ENCODE data around the gene PTPRJ. TPM values are rescaled to one million over a fixed set of nuclear protein-coding genes. Genes with fewer than 3 reads are reported as not detected.

PTPRJ gene
- total and polyA plus RNA-seq, 9 of the 15 experiments (the other 6 are each of a cell fraction or from before 2014, with no cell fraction given) = 0.56 to 10.7 (median 4.8) TPM

- TF ChIP-seq MGA (IDR thresholded peaks at IDR 0.05) = no peak
- peak; percentile 69 for TF ChIP-seq BCOR (IDR thresholded peaks at IDR 0.05)
- no peak for TF ChIP-seq CXXC5 (CRISPR knock-in tag; IDR thresholded peaks at IDR 0.05)
Measured at GRCh38 chr11:47981667-47982404, 1.5 kb downstream of the PTPRJ start (continued).

Data from K562 (cell line).